Activated naive CD4-positive, alpha-beta T cell treated with anti-CD3 and anti-CD28 coated beads, Interleukin-2, amount 50 U/mL, for 24 hours (primary cell): ENCODE results near the gene RNU7-1.

Source experiments
- H3K27ac Mint-ChIP-seq: one replicate; pipeline ENCODE4 v1.8.0; 2021; ENCODE audit warnings: mild to moderate bottlenecking, mixed read lengths
- H3K27me3 Mint-ChIP-seq: one replicate; pipeline ENCODE4 v1.8.0; 2021; ENCODE audit warnings: mixed read lengths
- H3K36me3 Mint-ChIP-seq: one replicate; pipeline ENCODE4 v1.8.0; 2021; ENCODE audit warnings: mixed read lengths
- H3K4me1 Mint-ChIP-seq: one replicate; pipeline ENCODE4 v1.8.0; 2021; ENCODE audit warnings: mixed read lengths
- H3K4me3 Mint-ChIP-seq: one replicate; pipeline ENCODE4 v1.8.0; 2021; ENCODE audit warnings: mild to moderate bottlenecking, mixed read lengths
- H3K9me3 Mint-ChIP-seq: one replicate; pipeline ENCODE4 v1.8.0; 2021; ENCODE audit warnings: mixed read lengths

Gene RNU7-1

DNA sequence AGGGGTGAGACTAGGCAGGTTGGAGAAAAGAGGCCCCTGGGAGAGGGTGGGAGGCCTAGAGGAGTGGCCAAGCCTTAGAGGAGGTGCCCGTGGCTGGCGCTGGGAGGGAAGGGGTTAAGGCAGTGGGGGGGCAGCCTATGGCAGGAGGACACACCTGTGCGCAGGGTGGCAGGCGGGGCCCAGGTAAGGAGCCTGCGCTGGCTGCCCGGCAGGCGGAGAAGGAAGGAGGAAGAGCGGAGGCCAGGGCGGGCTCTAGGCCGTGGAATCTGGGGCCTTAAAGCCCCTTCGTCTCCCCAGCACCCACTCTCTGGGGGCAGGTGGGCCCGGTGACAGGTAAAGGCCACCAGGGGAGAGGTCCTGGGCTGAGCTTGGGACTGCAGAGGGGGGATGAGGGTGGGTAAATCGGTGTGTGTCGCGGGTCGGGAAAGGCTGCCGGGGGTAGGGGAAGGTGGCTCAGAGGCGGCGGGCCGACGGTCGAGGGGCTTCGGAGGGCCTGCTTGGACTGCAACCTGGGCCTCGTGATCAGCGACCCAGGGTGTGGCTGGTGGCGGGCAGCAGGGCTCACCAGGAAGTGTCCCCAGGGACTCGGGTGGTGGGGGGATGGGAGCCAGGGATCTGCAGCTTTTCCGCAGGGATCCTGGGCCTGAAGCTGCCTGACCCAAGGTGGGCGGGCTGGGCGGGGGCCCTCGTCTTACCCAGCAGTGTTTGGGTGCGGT lies 19.6 kb downstream of the RNU7-1 start:
- Mint-ChIP-seq H3K27ac (peak overlapping the region; percentile 97), H3K36me3 (peaks cover 26% of the 10 kb centered on the region), H3K4me1 (peaks cover 65% of the 10 kb centered on the region), H3K27me3 (no peaks in the 10 kb centered on the region), H3K4me3 (no peak overlapping the region), H3K9me3 (no peaks in the 10 kb centered on the region)

DNA sequence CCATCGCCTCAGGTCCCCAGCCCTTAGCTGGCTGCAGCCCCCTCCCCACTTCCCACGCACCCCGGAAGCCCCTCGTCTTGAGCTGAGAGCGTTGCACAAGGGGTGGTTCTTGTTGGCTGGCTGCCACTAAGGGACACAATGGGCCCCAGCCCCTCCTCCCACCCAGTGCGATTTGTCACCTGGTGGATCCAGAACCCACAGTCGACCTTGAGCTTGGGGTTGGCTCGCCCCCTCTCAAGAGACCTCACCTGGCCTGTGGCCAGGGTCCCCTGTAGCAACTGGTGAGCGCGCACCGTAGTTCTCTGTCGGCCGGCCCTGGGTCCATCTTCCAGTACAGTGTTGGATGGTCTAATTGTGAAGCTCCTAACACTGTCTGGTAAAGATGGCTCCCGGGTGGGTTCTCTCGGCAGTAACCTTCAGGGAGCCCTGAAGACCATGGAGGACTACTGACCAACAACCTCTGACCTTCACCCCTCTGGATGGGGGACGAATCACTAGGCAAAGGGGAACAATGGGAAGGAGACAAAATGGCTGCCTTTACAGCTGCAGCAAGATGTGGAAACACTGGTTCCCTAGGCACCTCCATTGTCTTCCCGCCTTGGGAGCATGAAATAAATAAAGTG lies 20.3 kb downstream of the RNU7-1 start:
- Mint-ChIP-seq H3K27ac (peak overlapping the region; percentile 30), H3K27me3 (no peaks in the 10 kb centered on the region), H3K4me3 (no peak overlapping the region), H3K4me1 (peaks cover 64% of the 10 kb centered on the region), H3K9me3 (no peaks in the 10 kb centered on the region), H3K36me3 (peaks cover 26% of the 10 kb centered on the region)

GRCh38 chr12:6964605-6965025 lies 21.0 kb downstream of the RNU7-1 start:
- peaks cover 25% of the 10 kb centered on the region for H3K36me3 Mint-ChIP-seq
- H3K4me1 Mint-ChIP-seq, result peaks cover 62% of the 10 kb centered on the region
- H3K4me3 Mint-ChIP-seq, result peak overlapping the region; percentile 66
- no peaks in the 10 kb centered on the region for H3K27me3 Mint-ChIP-seq
- peak overlapping the region; percentile 96 for H3K27ac Mint-ChIP-seq
- H3K9me3 Mint-ChIP-seq, result no peaks in the 10 kb centered on the region

GRCh38 chr12:6965026-6965661 lies 21.5 kb downstream of the RNU7-1 start:
- H3K36me3 Mint-ChIP-seq, result peaks cover 25% of the 10 kb centered on the region
- H3K27me3 Mint-ChIP-seq, result no peaks in the 10 kb centered on the region
- peak overlapping the region; percentile 66 for H3K4me3 Mint-ChIP-seq
- H3K4me1 Mint-ChIP-seq, result peaks cover 59% of the 10 kb centered on the region
- no peaks in the 10 kb centered on the region for H3K9me3 Mint-ChIP-seq
- peak overlapping the region; percentile 96 for H3K27ac Mint-ChIP-seq

DNA sequence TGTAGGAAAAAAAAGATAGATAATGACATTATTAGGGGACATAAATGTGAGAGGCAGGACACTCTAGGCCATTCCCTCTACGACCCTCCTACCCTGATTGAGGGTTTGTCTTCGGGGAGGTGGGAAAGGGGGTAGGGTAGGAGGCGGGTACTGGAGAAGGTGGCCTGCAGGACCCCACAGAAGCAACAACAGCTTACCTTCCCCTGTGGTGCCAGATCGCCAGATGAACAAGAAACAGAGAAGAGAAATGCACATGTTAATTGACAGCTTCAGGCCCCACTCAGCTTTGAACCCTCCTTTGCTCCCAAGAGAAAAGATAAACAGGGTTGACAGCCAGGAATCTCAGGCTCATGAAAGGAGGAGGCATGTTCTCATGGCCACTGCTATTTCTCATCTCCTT lies 22.1 kb downstream of the RNU7-1 start:
- peak overlapping the region; percentile 66 for H3K4me3 Mint-ChIP-seq
- H3K9me3 Mint-ChIP-seq, result no peaks in the 10 kb centered on the region
- H3K27ac Mint-ChIP-seq, result peak overlapping the region; percentile 96
- peaks cover 54% of the 10 kb centered on the region for H3K4me1 Mint-ChIP-seq
- peaks cover 25% of the 10 kb centered on the region for H3K36me3 Mint-ChIP-seq
- H3K27me3 Mint-ChIP-seq, result no peaks in the 10 kb centered on the region

DNA sequence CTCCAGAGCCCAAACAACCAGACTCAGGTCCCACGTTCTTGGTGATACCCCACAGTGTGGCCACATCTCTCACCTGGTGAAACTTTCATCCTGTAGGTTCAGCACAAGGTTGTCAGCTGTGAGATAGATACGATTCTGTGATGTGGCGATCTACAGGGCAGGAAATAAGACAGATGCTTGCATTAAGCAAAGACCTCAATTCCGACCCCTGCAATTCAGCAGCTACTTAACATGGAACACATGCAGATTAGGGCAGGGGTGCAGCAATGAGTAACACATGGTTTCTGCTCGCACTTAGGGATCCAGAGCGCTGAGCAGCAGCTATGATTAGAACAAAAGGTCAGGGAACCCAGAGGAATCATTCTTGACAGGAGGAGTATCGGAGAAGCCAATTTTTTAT lies 22.7 kb downstream of the RNU7-1 start:
- H3K4me1 Mint-ChIP-seq, result peaks cover 51% of the 10 kb centered on the region
- H3K4me3 Mint-ChIP-seq, result peak overlapping the region; percentile 67

DNA sequence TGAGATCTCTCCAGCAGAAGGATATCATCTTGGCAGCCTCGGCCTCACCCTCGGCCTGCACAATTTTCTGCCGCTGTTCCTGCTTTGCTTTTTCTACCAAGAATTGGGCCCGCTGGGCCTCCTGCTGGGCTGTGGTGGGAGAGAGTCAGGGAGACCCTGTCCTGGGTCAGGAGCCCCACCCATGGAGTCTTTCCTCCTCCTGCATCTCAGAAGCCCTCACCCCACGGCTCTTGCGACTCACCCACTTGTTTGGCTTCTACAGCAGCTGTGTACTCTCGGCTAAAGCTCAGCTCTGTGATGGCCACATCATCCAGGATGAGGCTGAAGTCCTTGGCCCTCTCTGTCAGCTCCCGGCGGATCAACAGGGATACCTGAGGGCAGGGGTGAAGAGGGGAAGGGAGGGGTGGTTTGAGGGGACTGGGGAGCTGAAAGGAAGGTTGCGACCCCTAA lies 24.1 kb downstream of the RNU7-1 start:
- Mint-ChIP-seq H3K4me1 (peaks cover 50% of the 10 kb centered on the region), H3K9me3 (no peaks in the 10 kb centered on the region), H3K36me3 (peaks cover 31% of the 10 kb centered on the region), H3K27ac (peak overlapping the region; percentile 17), H3K4me3 (no peak overlapping the region), H3K27me3 (no peaks in the 10 kb centered on the region)

More for the DNA sequence above, 22.7 kb downstream of the RNU7-1 start:
- Mint-ChIP-seq H3K9me3 (no peaks in the 10 kb centered on the region), H3K36me3 (peaks cover 26% of the 10 kb centered on the region), H3K27me3 (no peaks in the 10 kb centered on the region), H3K27ac (peak overlapping the region; percentile 69)

- peak overlapping the region; percentile 85 for H3K27ac Mint-ChIP-seq
- no peaks in the 10 kb centered on the region for H3K9me3 Mint-ChIP-seq
- H3K27me3 Mint-ChIP-seq, result no peaks in the 10 kb centered on the region
- H3K4me1 Mint-ChIP-seq, result peaks cover 52% of the 10 kb centered on the region
- peaks cover 31% of the 10 kb centered on the region for H3K36me3 Mint-ChIP-seq
- peak overlapping the region; percentile 99 for H3K4me3 Mint-ChIP-seq
Observed at GRCh38 chr12:6968426-6968825, 24.8 kb downstream of the RNU7-1 start.

GRCh38 chr12:6970096-6970527 lies 26.5 kb downstream of the RNU7-1 start:
- Mint-ChIP-seq H3K36me3 (peaks cover 34% of the 10 kb centered on the region), H3K27me3 (no peaks in the 10 kb centered on the region)

GRCh38 chr12:6974180-6974579 lies 30.6 kb downstream of the RNU7-1 start:
- Mint-ChIP-seq H3K36me3 (peaks cover 25% of the 10 kb centered on the region), H3K27ac (peak overlapping the region; percentile 30), H3K4me3 (no peak overlapping the region), H3K9me3 (no peaks in the 10 kb centered on the region), H3K4me1 (peaks cover 30% of the 10 kb centered on the region), H3K27me3 (no peaks in the 10 kb centered on the region)

More at GRCh38 chr12:6970096-6970527, 26.5 kb downstream of the RNU7-1 start:
- Mint-ChIP-seq H3K9me3 (no peaks in the 10 kb centered on the region), H3K4me3 (peak overlapping the region; percentile 99), H3K27ac (peak overlapping the region; percentile 100), H3K4me1 (peaks cover 51% of the 10 kb centered on the region)

DNA sequence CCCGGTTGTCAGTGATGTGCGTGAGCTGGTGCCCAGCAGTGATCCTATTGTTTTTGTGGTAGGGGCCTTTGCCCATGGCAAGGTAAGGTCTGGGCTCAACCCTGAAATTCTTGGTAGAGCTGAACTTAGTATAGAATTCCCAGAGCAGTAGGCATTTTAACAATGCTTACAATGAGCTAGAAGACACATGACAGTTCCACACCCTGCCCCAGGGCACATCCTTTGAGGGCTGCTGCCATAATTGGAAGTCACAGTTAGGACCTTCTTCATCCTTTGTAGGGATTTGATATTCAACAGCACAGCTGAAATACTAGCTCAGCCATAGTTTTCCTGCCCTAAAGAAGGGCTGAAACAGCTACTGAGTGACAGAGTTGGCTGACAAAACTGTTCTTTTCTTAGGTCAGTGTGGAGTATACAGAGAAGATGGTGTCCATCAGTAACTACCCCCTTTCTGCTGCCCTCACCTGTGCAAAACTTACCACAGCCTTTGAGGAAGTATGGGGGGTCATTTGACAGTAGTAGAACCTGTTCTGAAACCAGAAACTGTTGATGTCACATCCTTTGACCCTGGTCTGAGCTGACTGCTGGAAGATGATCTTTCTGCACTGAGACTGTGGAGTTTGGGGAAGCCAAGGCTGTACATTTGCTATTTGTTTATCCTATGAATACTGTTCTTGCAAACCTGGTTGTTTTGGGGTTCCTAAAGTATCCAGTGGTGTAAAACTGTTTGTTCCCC lies 31.8 kb downstream of the RNU7-1 start:
- Mint-ChIP-seq H3K4me1 (peaks cover 28% of the 10 kb centered on the region), H3K27ac (peak overlapping the region; percentile 26), H3K36me3 (peaks cover 23% of the 10 kb centered on the region), H3K9me3 (no peaks in the 10 kb centered on the region), H3K27me3 (no peaks in the 10 kb centered on the region), H3K4me3 (no peak overlapping the region)

GRCh38 chr12:6977653-6978052 lies 34.0 kb downstream of the RNU7-1 start:
- Mint-ChIP-seq H3K36me3 (peaks cover 13% of the 10 kb centered on the region), H3K4me3 (no peak overlapping the region), H3K27me3 (no peaks in the 10 kb centered on the region), H3K4me1 (peaks cover 12% of the 10 kb centered on the region), H3K27ac (peak overlapping the region; percentile 76), H3K9me3 (no peaks in the 10 kb centered on the region)

DNA sequence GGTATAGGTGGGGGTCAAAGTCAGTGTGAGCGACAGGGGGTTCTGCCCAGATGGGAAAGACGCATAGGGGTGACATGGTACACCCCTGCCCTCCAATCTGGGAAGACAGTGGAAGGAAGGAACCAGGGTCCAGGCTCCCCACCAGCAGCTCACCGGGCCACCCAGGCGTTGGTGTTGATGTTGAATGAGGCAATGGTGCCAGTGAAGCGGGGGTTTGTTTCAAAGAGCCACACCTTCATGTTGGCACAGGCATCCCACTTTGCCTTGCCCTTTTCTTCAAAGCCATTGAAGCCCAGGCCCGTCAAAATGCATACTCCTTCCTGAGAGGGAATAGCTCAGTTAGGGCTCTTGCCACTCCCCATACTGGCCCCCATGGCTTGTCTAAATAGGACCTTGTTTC lies 34.6 kb downstream of the RNU7-1 start:
- Mint-ChIP-seq H3K4me1 (peaks cover 8% of the 10 kb centered on the region), H3K27me3 (no peaks in the 10 kb centered on the region), H3K4me3 (no peak overlapping the region), H3K36me3 (peaks cover 13% of the 10 kb centered on the region), H3K27ac (peak overlapping the region; percentile 51), H3K9me3 (no peaks in the 10 kb centered on the region)

DNA sequence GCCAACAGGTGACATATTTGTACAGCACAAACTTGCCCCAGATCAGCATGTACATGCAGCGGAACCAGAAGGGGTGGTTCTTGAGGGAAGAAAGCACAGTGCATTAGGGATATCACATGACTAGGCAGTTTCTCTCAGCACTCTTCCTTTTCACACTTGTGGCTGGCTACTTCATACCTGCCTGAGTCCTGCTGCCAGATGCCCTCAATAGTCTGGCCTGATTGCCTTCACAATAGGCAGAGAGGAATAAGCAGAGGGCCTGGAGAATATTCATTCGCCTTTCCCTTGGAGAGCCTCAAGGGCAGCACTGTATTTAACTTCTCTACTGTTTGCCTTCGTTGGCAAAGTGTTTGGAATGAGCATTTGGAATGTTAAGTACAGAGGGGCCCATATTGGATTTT lies 35.0 kb downstream of the RNU7-1 start:
- no peaks in the 10 kb centered on the region for H3K27me3 Mint-ChIP-seq
- H3K4me1 Mint-ChIP-seq, result peaks cover 5% of the 10 kb centered on the region
- H3K4me3 Mint-ChIP-seq, result no peak overlapping the region
- peak overlapping the region; percentile 23 for H3K27ac Mint-ChIP-seq
- H3K36me3 Mint-ChIP-seq, result peaks cover 13% of the 10 kb centered on the region
- H3K9me3 Mint-ChIP-seq, result no peaks in the 10 kb centered on the region

DNA sequence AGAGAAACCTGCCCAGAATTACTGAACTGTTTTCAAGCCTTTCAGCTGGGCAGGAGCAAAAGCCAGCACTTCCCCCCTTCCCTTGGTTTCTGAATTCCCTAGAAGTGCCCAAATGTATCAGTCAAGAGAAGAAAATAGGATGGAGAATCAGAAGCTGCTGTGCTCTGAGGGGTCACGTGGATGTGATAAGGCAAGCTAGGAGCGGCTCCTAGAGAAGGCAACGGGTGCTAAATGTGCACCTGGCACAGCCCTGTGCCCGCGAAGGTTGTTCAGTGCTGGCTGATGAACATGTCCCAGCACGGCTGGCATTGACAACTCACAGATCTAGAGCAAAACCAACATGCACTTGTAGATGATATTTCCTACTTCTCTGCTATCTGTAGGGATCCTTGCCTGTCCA lies 35.4 kb downstream of the RNU7-1 start:
- H3K36me3 Mint-ChIP-seq, result peaks cover 10% of the 10 kb centered on the region
- no peak overlapping the region for H3K4me3 Mint-ChIP-seq
- H3K9me3 Mint-ChIP-seq, result no peaks in the 10 kb centered on the region
- peaks cover under 1% of the 10 kb centered on the region for H3K4me1 Mint-ChIP-seq
- no peaks in the 10 kb centered on the region for H3K27me3 Mint-ChIP-seq
- peak overlapping the region; percentile 23 for H3K27ac Mint-ChIP-seq
